SU-DHL-6 (cell line): ENCODE measurements around the gene SLC39A3.

Experiments used
- CTCF ChIP-seq: fragments of 200-600 bp; sonication (generic); IDR thresholded peaks from one replicate; pipeline ENCODE4 v1.5.1; 2017; ENCODE audit warnings: antibody characterized with exemption, mild to moderate bottlenecking, low read length, moderate library complexity; ENCODE audit not compliant: insufficient read depth, poor library complexity, severe bottlenecking
- EZH2phosphoT487 ChIP-seq: fragments of 200-600 bp; sonication (generic), shearing (Covaris generic); conservative IDR thresholded peaks from 2 replicates; pipeline ENCODE4 v1.6.1; 2018; ENCODE audit warnings: mild to moderate bottlenecking, antibody characterized with exemption, low read length, moderate library complexity, mixed read lengths

GRCh38 chr19:2785244-2785997, 45.6 kb upstream of the SLC39A3 start, which contains the start of gene THOP1:
- no peak for TF ChIP-seq CTCF
- no peak for TF ChIP-seq EZH2phosphoT487
